Stimulated activated CD4-positive, alpha-beta T cell treated with anti-CD3 and anti-CD28 coated beads, Interleukin-4, amount 100 ng/mL, for 48 hours (primary cell): ENCODE results near the gene TWIST2.

Experiments
- DNase-seq, 2 donors: peaks; one replicate each; pipeline ENCODE4 v3.0.0-alpha.2; 2020; ENCODE audit warnings: low read depth in 2 of 2

Gene TWIST2

DNA sequence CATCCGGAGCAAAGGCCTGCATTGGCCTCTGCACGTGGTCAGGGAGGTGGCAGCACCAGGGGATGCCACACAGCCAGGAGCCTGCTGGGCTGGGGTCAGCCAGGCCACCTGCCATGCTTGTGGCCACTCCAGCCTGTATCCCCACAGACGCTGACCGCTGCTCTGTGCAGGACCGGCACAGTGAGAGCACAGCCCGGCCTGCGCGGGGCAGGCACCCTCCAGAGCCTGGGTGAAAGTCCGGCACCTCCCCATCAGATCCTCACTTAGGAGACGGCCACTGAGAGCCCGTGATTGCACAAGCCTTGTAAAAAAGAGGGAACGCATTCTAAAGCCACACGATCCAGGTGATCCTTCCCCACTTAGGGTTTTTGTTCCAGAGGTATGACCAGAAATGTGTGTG lies 42.2 kb downstream of the TWIST2 start:
- DNase-seq, result no peak

DNA sequence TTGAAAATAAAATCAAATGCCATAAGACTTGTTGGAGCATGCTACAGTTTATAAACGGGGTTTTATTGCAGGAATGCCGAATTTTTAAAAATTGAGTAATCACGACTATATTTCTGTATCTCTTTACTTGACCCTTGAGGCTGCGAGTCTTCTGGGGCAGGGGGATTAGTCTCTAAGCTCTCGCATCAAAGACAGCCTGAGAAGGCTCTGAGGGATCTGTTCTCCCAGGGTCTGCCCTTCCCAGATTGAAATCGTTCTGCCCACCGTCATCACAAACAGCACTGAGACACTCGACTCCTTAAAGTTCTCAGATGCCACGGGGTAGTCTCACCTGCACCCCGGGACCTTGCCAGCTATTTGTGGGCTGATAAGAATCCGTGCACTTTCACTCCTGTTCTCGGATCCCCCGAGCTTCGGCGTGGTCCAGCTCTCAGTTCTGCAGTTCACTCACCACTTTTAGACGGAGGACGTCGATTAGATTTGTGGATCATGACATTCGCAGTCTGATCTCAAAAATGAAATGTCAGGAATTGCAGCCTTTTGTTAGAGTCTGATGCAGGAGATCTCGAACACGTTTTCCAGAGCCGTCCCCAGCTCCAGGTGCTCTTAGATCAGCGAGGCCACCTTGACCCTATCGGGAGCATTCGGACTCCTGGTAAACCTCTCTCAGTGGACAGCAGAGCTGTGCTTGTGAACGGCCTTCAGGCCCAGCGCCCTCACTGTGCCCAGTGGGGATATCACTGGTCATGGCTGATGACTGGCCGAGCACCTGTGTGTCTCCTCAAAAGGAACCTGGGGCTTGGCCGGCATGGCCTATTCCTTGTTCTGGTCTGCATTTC lies 43.0 kb downstream of the TWIST2 start:
- DNase-seq, result no peak

DNA sequence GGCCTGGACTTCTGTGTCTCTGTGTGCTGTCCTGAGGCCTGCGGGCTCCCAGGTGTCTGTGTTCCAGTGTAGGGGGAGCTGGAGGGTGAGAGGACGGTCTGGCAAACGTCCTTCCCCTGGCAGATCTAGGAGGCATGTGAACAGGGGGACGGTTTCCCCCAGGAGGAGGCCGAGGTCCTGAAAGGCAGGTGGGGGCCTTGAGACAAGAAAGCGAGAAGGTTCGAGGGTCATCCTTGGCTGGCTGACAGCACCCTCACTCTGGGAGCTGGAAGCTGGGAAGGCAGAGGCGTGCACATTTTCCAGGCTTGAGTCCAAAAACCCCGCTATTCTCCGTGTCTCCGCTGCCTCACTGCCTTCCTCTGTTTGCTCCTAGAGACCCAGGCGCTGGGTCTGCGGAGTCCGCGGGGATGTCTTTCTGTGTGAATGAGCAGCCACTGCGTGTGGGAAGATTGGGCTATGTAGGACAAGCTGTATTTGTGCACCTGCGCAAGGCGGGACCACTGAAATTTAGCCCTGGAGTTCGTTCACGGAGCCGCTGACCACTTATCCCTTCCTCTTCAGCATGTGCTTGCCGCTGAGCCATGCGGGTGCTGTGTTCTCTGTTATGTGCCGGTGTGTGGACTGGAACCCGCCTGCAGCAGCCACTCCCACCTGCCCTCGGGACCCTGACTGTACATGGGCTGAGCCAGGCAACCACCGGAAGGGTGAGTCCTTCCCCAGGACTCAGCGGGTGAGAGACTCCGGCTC lies 43.7 kb downstream of the TWIST2 start:
- DNase-seq, result no peak

DNA sequence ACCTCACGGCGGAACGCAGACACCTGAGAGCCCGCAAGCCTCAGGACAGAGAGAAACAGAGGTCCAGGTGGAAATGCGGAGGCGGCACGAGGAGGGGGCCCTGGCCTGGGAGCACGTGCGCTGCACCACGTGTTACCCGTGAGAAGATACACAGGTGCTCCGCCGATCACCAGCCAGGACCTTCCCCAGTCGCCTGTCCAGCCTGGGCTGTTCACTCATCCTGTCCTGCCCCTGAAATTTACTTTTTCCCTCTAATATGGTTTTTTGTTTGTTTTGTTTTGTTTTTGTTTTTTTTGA lies 44.3 kb downstream of the TWIST2 start:
- DNase-seq, result no peak

DNA sequence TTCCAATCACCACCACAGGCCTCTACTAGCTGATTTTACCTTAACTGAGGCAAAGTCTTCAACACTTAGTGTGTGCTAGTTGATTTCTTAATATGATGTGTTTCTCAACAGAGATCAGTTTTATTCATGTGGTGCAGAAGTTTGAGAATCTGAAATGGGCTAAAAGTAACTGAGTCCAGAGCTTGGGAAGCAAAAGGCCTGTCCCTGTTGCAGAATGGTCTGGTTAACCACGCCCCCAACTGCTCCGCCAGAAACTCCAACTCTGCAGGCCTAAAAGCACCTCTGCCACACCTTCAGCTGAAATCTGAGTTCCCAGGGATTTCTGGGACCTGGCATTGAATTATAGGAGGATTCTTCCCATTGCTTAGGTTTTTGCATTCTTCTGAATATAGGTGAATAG lies 44.9 kb downstream of the TWIST2 start:
- no peak for DNase-seq

DNA sequence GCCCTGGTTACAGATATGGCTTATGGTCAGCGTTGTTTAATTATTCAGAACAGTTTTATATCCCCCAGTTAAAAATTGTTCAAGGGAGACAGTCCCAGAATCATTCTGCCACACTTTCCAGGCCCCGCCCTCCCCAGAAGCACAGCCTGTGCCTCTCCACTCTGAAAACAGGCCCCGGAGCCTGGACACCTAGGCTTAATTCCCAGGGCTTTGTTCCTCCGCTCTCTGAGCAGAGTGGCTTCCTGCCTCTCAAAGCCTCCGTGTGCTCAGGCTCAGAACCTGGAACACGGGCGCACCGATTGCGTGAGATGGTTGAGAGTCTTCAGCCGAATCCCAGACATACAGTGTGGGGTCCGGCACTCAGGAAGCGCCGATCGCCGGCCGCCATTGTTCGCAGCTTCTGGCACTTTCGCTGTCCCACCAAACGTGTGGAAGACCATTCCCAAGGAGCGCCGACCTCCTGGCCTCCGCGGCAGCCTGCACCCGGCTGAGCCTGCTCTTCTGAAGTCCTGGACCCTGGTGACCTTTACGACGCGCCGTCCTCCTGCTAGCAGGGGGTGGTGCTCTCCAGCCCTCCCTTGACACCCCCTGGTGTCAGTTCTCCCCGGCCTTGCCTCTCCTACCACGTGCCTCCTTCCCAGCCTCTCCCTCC lies 45.6 kb downstream of the TWIST2 start:
- DNase-seq, result no peak

DNA sequence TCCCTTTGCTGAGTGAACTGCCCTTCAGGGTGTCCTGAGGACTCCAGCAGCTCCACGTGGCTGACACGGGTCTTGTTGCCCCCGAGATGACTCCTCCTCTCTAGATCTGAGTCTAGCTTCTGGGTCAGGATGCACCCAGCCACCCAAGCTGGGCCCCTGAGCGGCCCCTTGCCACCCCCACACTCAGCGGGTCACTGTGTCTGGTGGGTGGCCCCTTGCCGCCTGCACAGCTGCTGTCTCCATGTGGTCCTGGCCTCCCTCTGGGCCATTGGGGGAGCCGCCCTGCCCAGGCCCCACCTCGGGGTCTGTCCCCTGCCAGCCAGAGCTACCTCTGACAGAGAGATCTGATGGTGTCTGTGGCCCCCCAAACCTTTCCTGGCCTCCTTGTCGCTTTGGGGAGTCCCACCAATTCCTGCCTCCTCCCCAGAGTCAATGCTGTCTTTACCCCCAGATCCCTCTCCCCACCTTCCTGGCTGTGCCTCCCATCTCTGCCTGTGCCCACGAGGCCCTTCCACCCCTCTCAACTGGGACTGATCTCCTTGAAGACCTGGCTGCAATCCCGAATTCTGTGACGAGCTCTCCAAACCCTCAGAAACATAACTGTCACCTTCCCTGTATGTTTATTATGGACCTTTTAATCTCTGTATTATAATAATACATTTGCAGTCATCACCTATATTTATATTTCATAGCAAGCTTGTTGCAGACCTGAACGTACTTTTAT lies 46.5 kb downstream of the TWIST2 start:
- DNase-seq, result no peak

DNA sequence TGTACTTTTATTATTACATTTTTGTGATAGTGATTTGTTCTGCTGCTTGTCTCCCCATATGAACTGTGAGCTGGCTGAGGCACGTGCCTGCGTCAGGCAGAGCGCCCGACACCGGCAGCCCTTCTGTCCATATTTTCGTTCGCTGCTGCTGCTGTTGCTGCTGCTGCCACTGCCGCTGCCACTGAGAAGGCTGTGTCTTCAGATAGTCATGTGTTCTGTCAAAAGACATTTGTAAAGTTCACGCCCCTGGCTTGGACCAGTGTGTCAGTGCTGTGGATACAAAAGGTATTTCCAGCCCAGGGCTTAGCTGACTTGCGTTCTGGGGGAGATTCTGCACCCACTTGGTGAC lies 47.0 kb downstream of the TWIST2 start:
- DNase-seq, result no peak

DNA sequence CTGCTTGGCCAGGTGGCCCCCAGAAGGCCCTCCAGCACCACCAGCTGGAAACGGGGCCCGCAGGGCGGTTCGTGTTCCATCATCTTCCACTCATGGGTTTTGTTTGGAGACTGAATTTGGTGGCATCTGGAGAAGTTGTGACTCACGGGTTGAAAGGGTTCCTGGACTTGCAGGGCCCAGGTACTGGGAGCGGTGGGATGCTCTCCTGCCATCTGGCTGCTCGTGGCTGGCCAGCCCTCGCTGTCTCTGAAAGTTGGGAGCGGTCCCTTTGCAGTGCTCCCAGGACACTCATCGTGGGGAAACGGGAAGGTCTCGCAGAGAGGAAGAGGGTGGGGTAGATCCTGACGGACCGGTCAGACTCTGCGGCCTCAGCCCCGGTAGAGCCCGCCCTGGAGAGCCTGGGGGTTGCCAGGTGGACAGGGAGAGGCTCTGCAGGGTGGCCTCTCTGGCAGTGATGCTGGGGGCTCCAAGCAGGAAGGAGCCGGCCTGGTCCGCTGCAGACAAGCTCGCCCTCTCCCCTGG lies 47.5 kb downstream of the TWIST2 start:
- DNase-seq, result no peak

DNA sequence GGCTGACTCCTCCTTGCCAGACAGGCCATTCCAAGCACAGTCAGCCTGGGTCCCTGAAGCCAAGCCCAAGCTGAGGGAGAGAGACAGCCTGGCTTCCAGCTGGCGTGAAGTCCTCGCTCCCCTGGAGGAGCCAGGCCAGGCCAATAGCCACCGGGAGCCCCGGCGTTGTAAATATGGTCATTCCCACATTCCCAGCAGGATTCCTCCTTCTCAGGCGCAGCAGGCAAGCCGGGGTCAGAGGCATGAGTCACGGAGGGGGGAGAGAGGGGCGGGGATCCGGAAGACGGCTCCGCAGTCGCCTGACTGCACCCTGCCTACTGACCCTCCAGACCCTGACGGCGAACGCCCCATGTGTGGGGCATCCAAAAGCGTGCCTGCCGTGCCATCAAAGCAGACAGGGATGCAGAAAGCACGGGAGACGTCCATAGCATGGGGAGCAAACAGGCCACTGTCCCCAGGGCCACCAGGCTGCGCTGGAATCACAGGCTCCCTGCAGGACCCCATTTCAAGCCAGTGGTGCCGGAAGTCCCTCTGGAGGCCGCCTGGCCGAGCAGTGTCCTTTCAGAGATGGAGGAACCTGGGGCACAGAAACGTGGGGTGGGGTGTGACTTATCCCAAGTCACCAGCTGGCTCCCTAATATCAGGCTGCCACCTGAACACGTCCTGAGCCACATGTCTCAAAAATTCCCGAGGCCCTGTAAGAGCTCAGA lies 48.2 kb downstream of the TWIST2 start:
- no peak for DNase-seq

DNA sequence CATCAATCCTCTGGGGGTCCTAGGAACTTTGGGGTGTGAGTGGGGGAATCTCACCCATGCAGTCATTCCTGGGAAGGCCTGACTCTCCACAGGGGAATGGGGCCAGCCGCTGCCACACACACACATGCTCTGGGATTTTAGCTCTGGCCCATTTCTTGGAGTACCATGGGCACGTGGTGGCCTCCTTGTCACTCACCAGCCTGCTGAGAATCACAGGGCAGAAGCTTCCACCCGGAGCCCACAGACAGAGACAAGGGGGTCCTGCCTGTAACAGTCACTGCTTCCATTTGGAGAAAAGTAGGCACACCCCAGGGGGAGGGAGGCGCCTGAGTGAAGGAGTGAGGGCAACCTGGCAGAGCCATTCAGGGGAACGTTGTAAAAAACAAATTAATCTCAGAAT lies 48.8 kb downstream of the TWIST2 start:
- no peak for DNase-seq

DNA sequence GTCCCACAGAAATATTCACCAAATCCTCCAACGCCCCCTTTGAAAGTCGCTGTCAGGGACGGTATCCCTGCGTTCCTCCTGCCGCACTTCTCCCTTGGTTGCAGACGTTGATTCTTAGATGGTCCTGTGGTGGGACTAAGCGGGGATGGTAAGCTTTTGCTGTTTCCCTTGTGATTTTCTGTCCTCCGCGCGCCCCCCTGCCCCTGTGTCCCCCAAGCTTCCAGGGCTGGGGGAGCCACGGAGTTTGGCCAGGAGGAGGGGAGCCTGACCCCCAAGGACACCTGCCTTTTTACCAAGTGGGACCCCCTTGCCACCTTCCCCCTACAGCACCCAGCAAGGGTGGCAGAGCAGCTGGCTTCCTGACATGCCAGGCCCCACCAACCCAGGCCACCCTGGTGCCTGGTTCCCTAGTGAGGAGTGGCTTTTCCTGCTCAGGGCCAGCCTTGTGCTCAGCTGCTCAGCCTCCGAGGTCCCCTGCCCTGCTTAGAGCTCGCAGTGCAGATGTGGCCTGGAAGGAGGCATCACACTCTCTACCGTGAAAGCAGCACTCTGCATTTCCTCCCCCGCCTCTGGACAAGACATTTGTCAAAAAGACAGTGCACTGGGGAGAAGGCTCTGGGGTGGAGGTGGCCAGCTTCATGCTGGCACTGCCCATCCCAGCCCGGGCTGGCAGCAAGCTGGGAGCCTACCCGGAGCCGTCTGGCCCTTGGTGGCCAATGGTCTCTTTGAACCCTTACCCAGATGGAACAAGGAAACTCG lies 49.4 kb downstream of the TWIST2 start:
- DNase-seq, result no peak

DNA sequence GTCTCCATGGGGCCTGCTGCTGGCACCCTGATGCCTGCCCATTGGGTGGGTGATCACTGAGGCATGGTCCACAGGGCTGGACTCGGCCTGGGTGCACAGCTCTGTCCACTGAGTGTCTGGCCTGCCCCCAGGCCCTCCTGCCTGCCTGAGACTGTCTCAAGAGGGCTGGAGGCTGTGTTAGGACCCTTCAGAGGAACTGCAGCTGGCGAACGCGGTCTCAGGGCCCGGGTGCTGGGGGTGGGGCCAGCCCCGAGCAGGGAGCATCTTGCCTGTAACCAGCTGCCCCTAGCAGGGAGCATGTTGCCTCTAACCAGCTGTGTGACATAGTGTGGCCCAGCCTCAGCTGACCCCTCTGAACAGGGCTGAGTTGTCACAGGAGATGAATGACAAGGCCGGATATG lies 50.0 kb downstream of the TWIST2 start:
- no peak for DNase-seq

DNA sequence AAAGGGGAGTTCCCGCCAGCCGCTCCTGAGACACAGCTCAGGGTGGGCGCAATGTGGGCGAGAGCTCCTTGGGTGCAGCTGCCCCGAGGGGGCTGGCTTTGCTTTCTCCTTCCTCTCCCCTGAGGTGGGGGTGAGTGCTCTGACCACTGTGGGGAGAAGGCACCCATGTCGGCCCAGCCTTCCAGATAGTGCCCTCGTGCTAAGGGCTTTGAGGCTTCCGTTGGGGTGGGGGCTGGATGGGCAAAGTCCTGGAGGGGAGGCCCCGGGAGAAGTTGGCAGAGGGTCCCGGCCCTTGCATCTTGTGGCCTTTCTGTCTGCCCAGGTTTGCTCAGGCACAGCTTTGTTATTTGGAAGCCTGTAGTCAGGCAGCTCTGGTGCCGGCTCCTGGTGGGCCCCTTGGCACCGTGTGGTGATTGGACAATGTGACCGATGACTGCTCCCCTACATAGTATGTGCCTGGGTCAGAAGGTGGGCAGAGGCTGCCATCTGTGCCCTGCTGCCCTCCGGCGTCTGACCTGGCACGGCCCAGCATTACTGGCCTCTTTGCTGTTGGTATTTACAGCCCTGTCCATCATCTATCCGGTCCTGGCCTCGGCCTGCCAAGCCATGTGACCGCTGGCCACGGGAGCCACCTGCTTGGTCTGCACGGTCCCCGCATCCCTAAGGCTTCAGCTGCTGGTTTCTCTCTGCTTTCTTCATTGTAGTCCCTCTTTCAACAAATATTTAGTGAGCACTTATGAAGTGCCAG lies 50.8 kb downstream of the TWIST2 start:
- no peak for DNase-seq

DNA sequence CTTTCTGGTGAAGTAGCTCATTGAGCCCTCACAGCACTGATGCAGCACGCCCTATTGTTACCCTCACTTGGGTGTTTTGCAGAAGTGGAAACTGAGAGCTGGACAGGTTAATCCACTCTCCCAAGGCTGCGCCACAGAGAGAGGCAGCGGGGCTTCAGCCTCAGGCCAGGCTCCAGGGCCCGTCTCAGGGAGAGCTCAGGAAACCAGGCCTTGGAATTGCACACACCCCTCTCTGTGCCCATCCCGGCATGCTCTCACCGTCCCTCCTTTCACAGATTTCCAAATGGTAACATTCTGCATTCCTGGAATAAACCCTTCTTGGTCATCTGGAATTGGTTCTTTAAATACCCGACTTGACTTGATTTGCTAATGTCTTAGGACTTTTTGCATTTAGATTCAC lies 51.5 kb downstream of the TWIST2 start:
- DNase-seq, result no peak

DNA sequence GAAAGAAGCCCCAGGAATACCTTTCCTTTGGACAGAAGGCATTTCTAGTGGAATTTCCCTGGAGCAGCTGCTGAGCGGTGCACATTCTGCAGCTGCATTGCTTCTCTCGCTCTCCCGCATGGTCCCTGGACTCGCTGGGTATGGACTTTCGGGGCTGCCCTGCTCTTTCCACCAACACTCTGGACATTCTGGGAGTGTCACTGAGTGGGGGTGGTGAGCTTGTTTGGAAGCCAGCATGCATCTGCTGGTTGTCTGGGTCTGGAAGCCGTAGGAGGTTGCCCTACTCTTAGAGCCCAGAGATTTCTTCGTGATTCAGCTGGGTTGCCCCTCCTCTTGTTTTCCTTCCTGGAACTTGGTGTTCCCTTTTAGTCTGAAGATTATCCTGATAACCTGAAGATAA lies 52.6 kb downstream of the TWIST2 start:
- no peak for DNase-seq

DNA sequence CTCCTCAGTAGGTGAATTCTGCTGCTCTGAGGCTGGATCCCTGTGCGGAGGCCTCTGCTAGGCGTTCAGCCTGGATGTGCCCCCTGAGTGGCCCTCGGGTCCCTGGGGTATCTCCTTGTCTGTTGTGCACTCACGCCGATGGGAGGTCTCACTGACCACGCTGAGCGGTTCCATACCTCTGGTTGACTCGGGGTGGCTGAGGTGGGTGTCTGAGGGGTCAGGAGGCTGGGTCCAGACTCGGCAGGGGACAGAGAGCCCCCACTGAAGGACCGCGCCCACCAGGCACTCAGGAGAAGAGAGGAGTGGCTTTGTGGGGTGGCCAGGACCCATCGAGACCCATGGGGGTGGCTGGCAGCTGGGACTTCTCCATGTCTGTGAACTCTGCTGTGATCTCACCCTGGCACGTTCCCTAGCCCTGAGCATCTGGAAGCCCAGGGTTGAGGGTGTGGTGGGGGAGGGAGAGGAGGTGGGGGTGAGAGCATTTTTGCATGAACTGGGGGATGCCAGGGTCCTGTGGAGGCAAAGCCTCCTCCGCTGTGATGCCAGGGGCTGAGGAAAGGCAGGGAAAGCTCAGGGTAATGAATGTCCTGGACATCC lies 53.7 kb downstream of the TWIST2 start:
- DNase-seq, result no peak

DNA sequence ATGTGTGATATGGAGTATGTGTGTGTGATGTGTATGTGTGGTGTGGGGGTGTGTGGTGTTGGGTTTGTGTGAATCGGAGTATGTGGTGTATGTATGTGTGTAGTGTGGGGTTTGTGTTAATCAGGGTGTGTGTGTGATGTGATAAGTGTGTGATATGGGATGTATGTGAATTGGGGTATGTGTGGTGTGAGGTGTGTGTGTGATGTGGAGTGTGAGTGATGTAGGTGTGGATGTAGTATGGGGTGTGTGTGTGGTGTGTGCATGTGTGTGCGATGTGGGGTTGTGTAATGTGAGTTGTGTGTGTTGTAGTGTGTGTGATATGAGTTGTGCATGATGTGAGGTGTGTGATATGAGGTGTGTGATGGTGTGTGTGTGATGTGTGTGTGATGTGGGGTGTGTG lies 54.4 kb downstream of the TWIST2 start:
- no peak for DNase-seq

DNA sequence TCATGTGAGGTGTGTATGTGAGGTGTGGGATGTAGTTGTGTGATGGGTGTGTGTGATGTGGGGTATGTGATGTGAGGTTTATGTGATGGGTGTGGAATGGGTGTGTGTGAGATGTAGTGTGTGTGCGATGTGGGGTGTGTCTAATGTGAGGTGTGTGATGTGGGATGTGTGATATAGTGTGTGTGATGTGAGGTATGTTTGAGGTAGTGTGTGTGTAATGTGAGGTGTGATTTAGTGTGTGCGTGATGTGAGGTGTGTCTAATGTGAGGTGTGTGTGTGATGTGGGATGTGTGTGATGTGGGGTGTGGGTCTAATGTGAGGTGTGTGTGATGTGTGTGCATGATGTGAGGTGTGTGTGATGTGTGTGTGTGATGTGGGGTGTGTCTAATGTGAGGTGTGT lies 55.3 kb downstream of the TWIST2 start:
- DNase-seq, result no peak

DNA sequence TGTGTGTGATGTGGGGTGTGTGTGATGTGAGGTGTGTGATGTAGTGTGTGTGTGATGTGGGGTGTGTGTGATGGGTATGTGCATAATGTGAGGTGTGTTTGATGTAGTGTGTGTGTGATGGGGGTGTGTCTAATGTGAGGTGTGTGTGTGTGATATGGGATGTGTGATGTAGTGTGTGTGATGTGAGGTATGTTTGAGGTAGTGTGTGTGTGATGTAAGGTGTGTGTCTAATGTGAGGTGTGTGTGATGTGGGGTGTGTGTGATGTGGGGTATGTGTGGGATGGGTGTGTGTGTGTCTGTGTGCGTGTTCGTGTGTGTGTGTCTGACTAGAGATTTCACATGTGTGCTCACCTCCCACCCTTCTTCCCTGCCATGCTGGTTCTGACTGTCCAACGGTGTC lies 56.3 kb downstream of the TWIST2 start:
- no peak for DNase-seq
